GM18909 (cell line): Measurements from ENCODE around the gene SLC7A1.

Source experiments
- ATAC-seq: cut with Tn5 transposase; IDR thresholded peaks from one replicate; pipeline ENCODE4 v1.9.1; 2021; ENCODE audit warnings: mild to moderate bottlenecking; ENCODE audit not compliant: unreplicated experiment, poor library complexity

The SLC7A1 gene

GRCh38 chr13:29472332-29472961 lies 123.0 kb downstream of the SLC7A1 start:
- no peak for ATAC-seq

- no peak for ATAC-seq
Measured at GRCh38 chr13:29471551-29471950, 123.9 kb downstream of the SLC7A1 start.

- no peak for ATAC-seq
Measured at GRCh38 chr13:29465741-29466293, 129.7 kb downstream of the SLC7A1 start.

- ATAC-seq = no peak
Measured at GRCh38 chr13:29464105-29464679, 131.3 kb downstream of the SLC7A1 start.

GRCh38 chr13:29459813-29460355 lies 135.6 kb downstream of the SLC7A1 start:
- no peak for ATAC-seq
